ENCODE data around the gene GUCY2F. TPM values are rescaled to one million over a fixed set of nuclear protein-coding genes. Genes with fewer than 3 reads are reported as not detected.
A peak's percentile ranks its signal among the peaks of the same experiment; 100 is the strongest.

GUCY2F gene
- total RNA-seq, 4 donors from 2014 or later = not detected

GRCh38 chrX:109390556-109390955 lies 91.3 kb downstream of the GUCY2F start:
- Histone ChIP-seq H3K27ac (no peak overlapping the region), H3K27me3 (no peaks in the 10 kb centered on the region), H3K9me3 (no peaks in the 10 kb centered on the region), H3K4me3 (no peak overlapping the region), H3K36me3 (no peaks in the 10 kb centered on the region), H3K4me1 (no peaks in the 10 kb centered on the region)
- 49 to 94% methylated on average over 2 of the region's 2 CpGs for WGBS, 2 donors (ENCODE audit: low coverage in 1 of 2)
- no peak for TF ChIP-seq POLR2A (IDR thresholded peaks at IDR 0.05)
- no peak for TF ChIP-seq CTCF (IDR thresholded peaks at IDR 0.05)
- no peak for TF ChIP-seq POLR2AphosphoS5 (IDR thresholded peaks at IDR 0.05)
- no peak for TF ChIP-seq EP300 (IDR thresholded peaks at IDR 0.05)
- ATAC-seq = no peak

GRCh38 chrX:109389917-109390316 lies 92.0 kb downstream of the GUCY2F start:
- TF ChIP-seq CTCF (IDR thresholded peaks at IDR 0.05) (no peak), EP300 (IDR thresholded peaks at IDR 0.05) (no peak), POLR2A (IDR thresholded peaks at IDR 0.05) (no peak), POLR2AphosphoS5 (IDR thresholded peaks at IDR 0.05) (no peak)
- Histone ChIP-seq H3K4me3 (no peak overlapping the region), H3K36me3 (no peaks in the 10 kb centered on the region), H3K9me3 (no peaks in the 10 kb centered on the region), H3K4me1 (no peaks in the 10 kb centered on the region), H3K27ac (no peak overlapping the region), H3K27me3 (no peaks in the 10 kb centered on the region)
- whole genome bisulfite sequencing, 2 donors (ENCODE audit: low coverage in 1 of 2) = 70 to 83% methylated on average over 1 of the region's 1 CpG
- no peak for ATAC-seq

GRCh38 chrX:109384699-109385098 lies 97.2 kb downstream of the GUCY2F start:
- WGBS, 2 donors (ENCODE audit: low coverage in 1 of 2) = 0 to 42% methylated on average over 2 to 3 of the region's 3 CpGs
- H3K4me3 ChIP-seq = no peak overlapping the region
- no peaks in the 10 kb centered on the region for H3K9me3 ChIP-seq
- ATAC-seq = no peak
- no peaks in the 10 kb centered on the region for H3K36me3 ChIP-seq
- H3K27ac ChIP-seq = no peak overlapping the region
- H3K27me3 ChIP-seq = no peaks in the 10 kb centered on the region
- TF ChIP-seq POLR2A (IDR thresholded peaks at IDR 0.05) = no peak
- peak in 3 of 4 experiments; percentile 27 to 33 (median 28) for TF ChIP-seq CTCF (IDR thresholded peaks at IDR 0.05)
- no peak for TF ChIP-seq EP300 (IDR thresholded peaks at IDR 0.05)
- TF ChIP-seq POLR2AphosphoS5 (IDR thresholded peaks at IDR 0.05) = no peak
- H3K4me1 ChIP-seq = no peaks in the 10 kb centered on the region

- no peak for TF ChIP-seq EP300 (IDR thresholded peaks at IDR 0.05)
- no peak for TF ChIP-seq CTCF (IDR thresholded peaks at IDR 0.05)
- no peak for TF ChIP-seq POLR2AphosphoS5 (IDR thresholded peaks at IDR 0.05)
- TF ChIP-seq POLR2A (IDR thresholded peaks at IDR 0.05) = no peak
- H3K4me1 ChIP-seq = no peaks in the 10 kb centered on the region
- 65 to 100% methylated on average over 1 to 4 of the region's 4 CpGs for WGBS, 2 donors (ENCODE audit: low coverage in 1 of 2)
- H3K27ac ChIP-seq = no peak overlapping the region
- H3K4me3 ChIP-seq = no peak overlapping the region
- no peak for ATAC-seq
- no peaks in the 10 kb centered on the region for H3K36me3 ChIP-seq
- no peaks in the 10 kb centered on the region for H3K27me3 ChIP-seq
- H3K9me3 ChIP-seq = no peaks in the 10 kb centered on the region
Observed at GRCh38 chrX:109382332-109382731, 99.6 kb downstream of the GUCY2F start.

GRCh38 chrX:109378281-109378680 lies 103.6 kb downstream of the GUCY2F start:
- 67% methylated on average over 1 of the region's 1 CpG; no CpG with 5 or more reads in 1 of the 2 donors for WGBS, 2 donors (ENCODE audit: low coverage in 1 of 2)
- H3K27me3 ChIP-seq = no peaks in the 10 kb centered on the region
- H3K36me3 ChIP-seq = no peaks in the 10 kb centered on the region
- H3K27ac ChIP-seq = no peak overlapping the region
- TF ChIP-seq CTCF (IDR thresholded peaks at IDR 0.05) (no peak), EP300 (IDR thresholded peaks at IDR 0.05) (no peak), POLR2A (IDR thresholded peaks at IDR 0.05) (no peak), POLR2AphosphoS5 (IDR thresholded peaks at IDR 0.05) (no peak)
- ATAC-seq = no peak
- no peaks in the 10 kb centered on the region for H3K4me1 ChIP-seq
- no peak overlapping the region for H3K4me3 ChIP-seq
- no peaks in the 10 kb centered on the region for H3K9me3 ChIP-seq

Data from gastroesophageal sphincter (tissue), 4 donors.